Parathyroid adenoma (tissue), 2 donors: ENCODE results near the gene PLCXD3.

ENCODE experiments used
- H2AFZ ChIP-seq: fragments of 300-600 bp; sonication (generic); one replicate; pipeline ENCODE4 v1.7.0; 2017; ENCODE audit warnings: antibody characterized with exemption, mild to moderate bottlenecking
- H3K27ac ChIP-seq: fragments of 300-600 bp; sonication (generic); one replicate; pipeline ENCODE4 v1.7.0; 2017
- H3K27me3 ChIP-seq: fragments of 300-600 bp; sonication (generic); one replicate; pipeline ENCODE4 v1.7.0; 2017; ENCODE audit warnings: low read length; ENCODE audit not compliant: control insufficient read depth, insufficient read depth
- H3K36me3 ChIP-seq: fragments of 300-600 bp; sonication (generic); one replicate; pipeline ENCODE4 v1.7.0; 2017; ENCODE audit warnings: low read length; ENCODE audit not compliant: control insufficient read depth, insufficient read depth
- H3K4me1 ChIP-seq: fragments of 300-600 bp; sonication (generic); one replicate; pipeline ENCODE4 v1.7.0; 2017; ENCODE audit warnings: control low read depth
- H3K4me2 ChIP-seq: fragments of 300-600 bp; sonication (generic); one replicate; pipeline ENCODE4 v1.7.0; 2017; ENCODE audit warnings: low read length
- H3K4me3 ChIP-seq: fragments of 300-600 bp; sonication (generic); one replicate; pipeline ENCODE4 v1.7.0; 2017; ENCODE audit warnings: low read depth, low read length
- H3K79me2 ChIP-seq: fragments of 300-600 bp; sonication (generic); one replicate; pipeline ENCODE4 v1.7.0; 2017; ENCODE audit warnings: control low read depth
- H3K9ac ChIP-seq: fragments of 300-600 bp; sonication (generic); one replicate; pipeline ENCODE4 v1.7.0; 2017; ENCODE audit warnings: mild to moderate bottlenecking
- H3K9me3 ChIP-seq: fragments of 300-600 bp; sonication (generic); one replicate; pipeline ENCODE4 v1.7.0; 2017; ENCODE audit warnings: low read length; ENCODE audit not compliant: control insufficient read depth
- CTCF ChIP-seq: fragments of 300-600 bp; sonication (generic); IDR thresholded peaks from one replicate; pipeline ENCODE4 v1.7.0; 2017; ENCODE audit warnings: antibody characterized with exemption, mild to moderate bottlenecking
- donor health status: primary hyperparathyroidism.

PLCXD3 gene

GRCh38 chr5:41410307-41410706 is 100.1 kb downstream of the PLCXD3 start:
- Histone ChIP-seq H3K79me2 (no peaks in the 10 kb centered on the region), H3K27me3 (no peaks in the 10 kb centered on the region), H3K9ac (no peak overlapping the region), H3K4me1 (no peaks in the 10 kb centered on the region), H3K27ac (no peak overlapping the region), H2AFZ (no peak overlapping the region), H3K9me3 (no peaks in the 10 kb centered on the region), H3K4me3 (no peak overlapping the region), H3K36me3 (no peaks in the 10 kb centered on the region), H3K4me2 (no peak overlapping the region)
- TF ChIP-seq CTCF: no peak

GRCh38 chr5:41408676-41409443 is 101.5 kb downstream of the PLCXD3 start:
- Histone ChIP-seq H3K36me3 (no peaks in the 10 kb centered on the region), H3K79me2 (no peaks in the 10 kb centered on the region), H3K27ac (no peak overlapping the region), H3K4me2 (no peak overlapping the region), H2AFZ (no peak overlapping the region), H3K4me3 (no peak overlapping the region), H3K4me1 (no peaks in the 10 kb centered on the region), H3K27me3 (no peaks in the 10 kb centered on the region), H3K9me3 (no peaks in the 10 kb centered on the region), H3K9ac (no peak overlapping the region)
- TF ChIP-seq CTCF: no peak

- no peak for TF ChIP-seq CTCF
Observed at GRCh38 chr5:41406936-41407335, 103.5 kb downstream of the PLCXD3 start.

GRCh38 chr5:41406424-41406823 is 104.0 kb downstream of the PLCXD3 start:
- no peak for TF ChIP-seq CTCF

More at GRCh38 chr5:41406936-41407335, 103.5 kb downstream of the PLCXD3 start:
- Histone ChIP-seq H3K9me3 (no peaks in the 10 kb centered on the region), H3K36me3 (no peaks in the 10 kb centered on the region), H3K27me3 (no peaks in the 10 kb centered on the region), H3K4me1 (no peaks in the 10 kb centered on the region), H3K79me2 (no peaks in the 10 kb centered on the region), H3K4me3 (no peak overlapping the region), H2AFZ (no peak overlapping the region), H3K27ac (no peak overlapping the region), H3K4me2 (no peak overlapping the region), H3K9ac (no peak overlapping the region)

GRCh38 chr5:41404757-41405156 is 105.6 kb downstream of the PLCXD3 start:
- Histone ChIP-seq H2AFZ (no peak overlapping the region), H3K4me1 (no peaks in the 10 kb centered on the region), H3K4me2 (no peak overlapping the region), H3K4me3 (no peak overlapping the region), H3K9me3 (no peaks in the 10 kb centered on the region), H3K79me2 (no peaks in the 10 kb centered on the region), H3K27me3 (no peaks in the 10 kb centered on the region), H3K36me3 (no peaks in the 10 kb centered on the region), H3K9ac (no peak overlapping the region), H3K27ac (no peak overlapping the region)
- no peak for TF ChIP-seq CTCF

More at GRCh38 chr5:41406424-41406823, 104.0 kb downstream of the PLCXD3 start:
- no peak overlapping the region for H3K9ac ChIP-seq
- H3K79me2 ChIP-seq: no peaks in the 10 kb centered on the region
- no peak overlapping the region for H3K4me2 ChIP-seq
- no peaks in the 10 kb centered on the region for H3K4me1 ChIP-seq
- no peak overlapping the region for H3K4me3 ChIP-seq
- no peak overlapping the region for H3K27ac ChIP-seq
- no peaks in the 10 kb centered on the region for H3K36me3 ChIP-seq
- H2AFZ ChIP-seq: no peak overlapping the region
- no peaks in the 10 kb centered on the region for H3K27me3 ChIP-seq
- H3K9me3 ChIP-seq: no peaks in the 10 kb centered on the region
